GM21576 (cell line): Measurements from ENCODE around the gene SELENON.

Source experiments
- ATAC-seq: cut with Tn5 transposase; IDR thresholded peaks from one replicate; pipeline ENCODE4 v1.9.1; 2021; ENCODE audit warnings: mild to moderate bottlenecking, moderate library complexity; ENCODE audit not compliant: unreplicated experiment

SELENON gene

DNA sequence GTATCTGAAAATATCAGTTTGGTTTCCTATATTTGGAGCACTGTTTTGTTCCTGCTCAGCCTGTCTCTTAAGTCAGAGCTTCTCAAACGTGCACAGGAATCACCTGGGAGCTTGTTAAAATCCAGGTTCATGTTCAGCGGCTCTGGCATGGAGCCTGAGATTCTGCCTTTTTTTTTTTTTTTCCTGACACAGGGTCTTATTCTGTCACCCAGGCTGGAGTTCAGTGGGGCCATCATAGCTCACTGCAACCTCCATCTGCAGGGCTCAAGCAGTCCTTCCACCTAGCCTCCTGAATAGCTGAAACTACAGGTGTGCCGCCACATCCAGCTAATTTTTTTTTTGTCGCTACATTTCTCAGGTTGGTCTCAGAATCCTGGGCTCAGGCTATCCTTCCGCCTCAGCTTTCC is 12.2 kb upstream of the SELENON start:
- no peak for ATAC-seq

DNA sequence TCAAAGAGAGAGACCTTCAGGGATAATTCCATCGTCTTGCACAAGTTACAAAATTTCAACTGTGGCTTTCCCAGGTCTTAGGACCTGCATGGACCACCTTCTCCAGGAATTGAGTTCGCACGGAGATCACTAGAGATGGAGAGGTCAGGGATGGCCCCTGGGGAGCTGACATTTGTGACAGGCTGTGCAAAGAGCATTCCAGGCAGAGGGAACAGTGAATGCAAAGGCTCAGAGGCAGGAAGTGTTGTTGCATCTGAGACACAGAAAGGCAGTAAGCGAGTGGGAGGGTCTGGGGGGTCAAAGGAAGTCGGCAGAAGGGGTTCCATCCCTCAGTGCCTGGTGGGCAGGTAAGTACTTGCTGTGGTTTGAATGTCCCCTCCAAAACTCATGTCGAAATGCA is 9.5 kb upstream of the SELENON start:
- no peak for ATAC-seq

DNA sequence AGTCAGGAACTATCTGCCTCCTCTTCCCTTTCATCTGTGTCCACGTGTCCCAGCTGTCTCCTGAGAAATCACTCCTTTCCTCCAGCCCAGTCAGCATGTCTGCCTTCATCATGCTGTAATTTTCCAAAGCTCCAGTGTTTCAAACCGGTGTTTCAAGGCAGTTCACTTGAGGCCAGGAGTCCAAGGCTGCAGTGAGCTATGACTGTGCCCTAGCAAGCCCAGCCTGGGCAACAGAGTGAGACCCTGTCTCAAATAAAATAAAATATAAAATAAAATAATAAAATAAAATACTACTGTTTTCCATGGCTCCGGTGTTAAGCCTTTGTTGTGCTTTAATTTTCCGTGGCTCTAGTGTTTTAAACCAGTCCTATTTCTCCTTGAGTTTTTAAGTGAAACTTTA is 7.9 kb upstream of the SELENON start:
- no peak for ATAC-seq

DNA sequence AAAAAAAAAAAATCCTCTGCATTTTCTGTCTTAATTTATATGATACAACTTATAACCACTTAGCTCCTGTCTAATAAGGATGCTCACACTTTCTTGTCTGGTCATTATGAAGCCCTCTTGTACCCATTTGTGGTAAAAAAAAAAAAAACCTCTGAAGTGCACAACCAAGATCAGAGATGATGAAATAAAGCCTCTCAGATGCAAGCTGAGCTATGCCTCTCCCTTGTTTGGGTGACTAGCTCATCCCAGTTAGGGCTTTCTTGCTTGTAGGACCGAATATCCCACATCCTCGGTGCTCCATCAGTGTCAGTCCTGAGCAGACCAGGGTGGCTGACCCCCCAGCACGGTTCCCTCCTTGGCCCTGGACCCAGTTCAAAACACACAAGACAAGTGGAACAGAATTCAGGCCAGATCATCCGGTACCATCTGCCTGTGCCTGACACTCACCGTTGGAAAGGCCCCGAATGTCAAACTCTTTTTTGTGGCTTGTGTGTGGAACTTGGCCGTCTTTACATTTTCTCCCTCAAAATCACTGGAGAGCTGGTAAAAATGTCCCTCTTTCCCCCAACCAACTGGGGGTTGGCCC is 6.3 kb upstream of the SELENON start:
- ATAC-seq, result no peak

DNA sequence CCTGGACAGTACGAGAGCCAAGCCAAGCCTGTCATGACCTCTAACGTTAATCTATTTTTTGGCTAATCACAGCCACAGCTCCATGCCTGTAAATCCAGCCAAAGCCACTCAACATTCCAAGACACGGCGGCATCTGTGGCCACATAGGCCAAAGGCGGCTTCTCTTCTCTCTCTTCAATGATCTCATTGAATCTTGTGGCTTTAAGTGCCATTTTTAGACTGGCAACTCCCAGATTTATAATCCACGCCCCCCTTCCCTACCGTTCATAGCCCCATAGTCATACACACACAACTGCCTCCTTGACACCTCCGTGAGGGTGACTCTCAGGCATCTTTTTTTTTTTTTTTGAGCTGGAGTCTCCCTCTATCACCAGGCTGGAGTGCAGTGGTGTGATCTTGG is 5.7 kb upstream of the SELENON start:
- ATAC-seq, result no peak

DNA sequence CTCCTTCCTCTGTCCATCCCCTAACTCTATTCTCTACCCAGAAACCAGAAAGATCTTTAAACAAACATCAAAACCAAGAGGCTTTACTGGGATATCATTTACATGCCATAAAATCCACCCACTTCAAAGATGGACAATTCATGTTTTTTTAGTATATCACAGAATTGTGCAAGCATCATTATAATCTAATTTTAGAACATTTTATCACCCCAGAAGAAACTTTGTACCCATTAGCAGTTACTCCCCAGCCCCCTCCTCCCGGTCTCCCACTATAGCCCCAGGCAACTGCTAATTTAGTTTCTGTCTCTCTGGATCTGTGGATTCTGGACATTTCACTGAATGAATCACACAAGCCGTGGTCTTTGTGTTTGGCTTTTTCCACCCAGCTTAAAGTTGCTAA is 4.8 kb upstream of the SELENON start:
- ATAC-seq, result no peak

DNA sequence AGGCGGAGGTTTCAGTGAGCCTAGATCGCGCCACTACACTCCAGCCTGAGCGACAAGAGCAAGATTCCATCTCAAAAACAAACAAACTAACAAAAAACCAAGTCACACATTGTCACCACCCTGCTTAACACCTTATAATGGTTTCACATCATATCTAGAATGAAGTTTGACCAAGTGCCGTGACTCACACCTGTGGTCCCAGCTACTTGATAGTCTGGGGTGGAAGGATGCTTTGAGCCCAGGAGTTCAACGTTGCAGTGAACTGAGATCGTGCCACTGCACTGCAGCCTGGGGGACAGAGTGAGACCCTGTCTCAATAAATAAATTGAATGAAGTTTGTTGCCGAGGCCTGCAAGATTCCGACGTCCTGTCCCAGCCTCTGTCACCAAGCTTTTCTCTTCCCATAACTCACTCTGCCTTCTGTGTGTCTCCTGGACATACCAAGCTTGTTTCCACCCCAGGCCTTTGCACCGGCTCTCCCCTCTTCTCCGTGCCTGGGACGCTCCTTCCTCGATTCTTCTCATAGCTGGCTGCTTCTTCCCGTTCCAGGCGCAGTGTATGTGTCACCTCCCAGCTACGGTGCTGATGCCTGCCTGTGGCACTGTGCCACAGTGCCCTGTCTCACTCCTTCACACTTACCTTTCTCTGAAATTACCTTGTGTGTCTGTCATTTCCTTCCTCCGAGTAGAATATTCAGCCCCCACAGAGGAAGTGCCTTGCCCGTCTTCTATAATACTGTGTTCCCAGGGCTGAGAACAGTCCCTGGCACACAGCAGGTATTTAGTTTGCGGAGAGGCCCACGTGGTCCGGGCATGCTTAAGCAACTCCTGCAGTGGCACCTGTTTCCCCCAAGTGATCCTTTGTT is 3.8 kb upstream of the SELENON start:
- ATAC-seq, result no peak

DNA sequence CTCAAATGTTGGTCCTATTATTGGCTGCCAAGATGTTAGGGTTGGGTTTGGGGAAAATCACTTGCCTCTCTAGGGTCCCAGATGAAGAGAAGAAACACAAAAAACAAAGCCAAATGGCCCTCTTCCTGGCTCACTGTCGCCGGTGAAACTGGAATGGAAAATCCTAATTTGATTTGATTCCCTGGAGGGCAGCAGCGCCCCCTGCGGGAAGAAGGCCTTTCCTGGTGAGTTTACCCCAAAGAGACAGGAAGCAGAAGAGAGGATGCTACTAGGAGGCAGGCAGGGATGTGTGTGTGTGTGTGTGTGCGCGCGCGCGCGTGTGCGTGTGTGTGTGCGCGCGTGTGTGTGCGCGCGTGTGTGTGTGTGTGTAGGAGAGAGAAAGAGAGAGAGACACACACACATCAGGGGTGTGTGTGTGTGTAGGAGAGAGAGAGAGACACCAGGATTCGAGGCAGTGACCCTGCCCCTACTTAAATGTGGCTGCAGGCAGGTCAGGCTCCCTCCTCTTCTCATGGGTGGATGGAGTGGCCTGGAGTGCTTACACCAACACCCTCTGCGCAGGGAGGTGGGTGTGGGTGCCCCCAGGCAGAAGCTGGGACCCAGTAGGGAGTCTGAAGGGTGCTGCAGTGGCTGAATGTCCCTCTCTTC is 3.1 kb upstream of the SELENON start:
- no peak for ATAC-seq

DNA sequence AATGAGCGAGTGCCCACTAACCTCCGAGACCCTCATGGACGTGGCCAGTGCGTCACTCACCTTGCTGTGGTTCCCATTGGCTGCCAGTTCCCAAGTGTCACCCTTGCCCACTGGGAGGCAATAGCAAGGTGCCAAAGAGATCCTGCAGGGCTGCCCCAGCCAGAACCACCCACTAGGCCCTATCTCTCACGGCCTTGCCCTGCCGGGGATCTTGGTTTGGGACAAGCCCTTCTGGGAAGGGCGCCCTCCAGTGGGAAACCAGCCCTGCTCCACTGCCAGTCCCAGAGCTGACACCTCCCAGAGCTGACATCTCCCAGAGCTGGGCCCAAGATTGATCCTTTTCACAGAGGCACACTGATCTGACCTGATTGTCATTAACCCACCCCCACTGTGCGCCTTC is 2.1 kb upstream of the SELENON start:
- ATAC-seq, result no peak

DNA sequence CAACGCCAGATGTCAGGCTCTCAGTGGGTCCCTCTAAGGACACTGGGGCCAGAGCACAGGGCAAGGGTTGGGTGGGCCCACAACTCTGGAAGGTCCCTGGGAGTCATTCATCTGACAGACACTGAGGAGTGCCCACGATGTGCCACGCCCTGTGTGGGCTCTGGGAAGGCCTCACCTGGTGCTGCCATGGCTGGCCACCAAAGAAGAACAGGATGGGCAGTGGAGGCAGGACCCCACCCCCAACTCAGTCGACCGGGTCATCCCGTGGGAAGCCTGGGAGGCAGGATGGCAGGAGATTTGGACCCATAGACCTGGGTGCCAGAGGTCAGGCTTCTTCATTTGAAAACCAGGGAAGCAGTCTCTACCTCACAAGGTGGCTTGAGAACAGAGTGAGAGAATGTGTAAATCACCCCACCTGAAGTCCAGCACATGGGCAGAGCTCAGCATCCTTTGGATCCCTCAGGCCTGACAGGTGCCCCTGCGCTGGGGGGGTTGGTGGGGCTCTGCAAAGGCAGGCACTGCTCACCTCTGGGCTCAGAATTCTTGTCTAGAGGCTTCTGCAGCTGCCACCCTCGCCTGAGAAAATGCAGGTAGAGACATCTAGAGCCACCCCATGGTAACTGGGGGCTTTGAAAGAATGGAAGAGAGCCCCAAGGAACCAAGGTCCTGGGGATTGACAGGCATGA is 1.2 kb upstream of the SELENON start:
- no peak for ATAC-seq

DNA sequence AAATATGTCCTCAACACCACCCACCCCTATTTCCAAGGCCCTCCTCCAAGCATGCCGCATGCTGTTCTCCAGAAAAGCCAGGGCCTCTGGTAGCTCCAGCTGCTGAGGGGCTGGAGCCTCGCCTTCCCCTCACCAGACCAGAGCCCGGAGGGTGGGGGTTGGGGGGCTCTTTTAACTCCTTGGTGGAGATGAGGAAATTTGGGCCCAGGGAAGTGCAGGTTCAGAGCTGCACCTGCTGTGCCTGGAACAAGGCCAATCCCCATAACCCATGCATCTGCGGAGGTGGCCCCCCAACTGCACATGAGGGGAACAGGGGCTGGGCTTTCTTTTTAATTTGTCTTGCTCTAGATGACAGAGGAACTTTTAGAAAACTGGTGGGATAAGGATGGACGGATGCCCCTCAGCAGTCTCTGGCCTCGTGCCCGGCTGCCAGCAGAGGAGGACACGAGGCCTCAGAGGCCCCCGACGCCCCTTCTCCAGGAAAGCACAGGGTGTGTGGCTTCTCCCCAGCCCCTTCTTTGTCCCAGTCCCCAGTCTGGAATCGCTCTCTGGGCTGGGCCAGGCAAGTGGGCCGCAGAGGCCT is 550 bp upstream of the SELENON start:
- ATAC-seq, result no peak

DNA sequence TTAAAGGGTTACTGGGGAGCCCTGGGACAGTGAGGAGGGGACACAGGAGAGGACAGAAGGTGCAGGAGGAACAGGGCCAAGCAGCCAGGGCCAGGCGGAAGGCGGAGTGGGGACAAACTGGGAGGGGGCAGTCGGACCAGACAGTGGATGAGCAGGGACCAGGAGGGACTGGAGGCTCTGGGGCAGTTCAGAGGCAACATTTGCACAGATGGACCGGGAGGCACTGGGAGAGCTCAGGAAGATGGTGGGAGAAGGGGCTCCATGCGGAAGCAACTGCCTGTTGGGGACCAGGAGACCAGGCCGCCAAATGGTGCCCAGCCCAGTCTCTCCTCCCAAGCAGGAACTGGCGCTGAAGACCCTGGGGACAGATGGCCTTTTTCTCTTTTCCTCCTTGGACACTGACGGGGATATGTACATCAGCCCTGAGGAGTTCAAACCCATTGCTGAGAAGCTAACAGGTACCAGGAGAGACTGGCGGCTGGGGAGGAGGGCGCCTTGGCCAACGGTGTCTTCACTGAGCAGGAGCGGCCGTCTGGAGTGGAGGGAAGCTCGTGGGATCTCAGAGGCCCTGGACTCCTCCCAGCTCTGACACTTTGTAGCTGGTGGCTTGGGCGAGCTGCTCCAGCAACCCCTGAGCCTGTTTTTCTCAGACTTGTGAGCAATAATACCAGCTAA is 847 bp downstream of the SELENON start:
- ATAC-seq, result no peak

DNA sequence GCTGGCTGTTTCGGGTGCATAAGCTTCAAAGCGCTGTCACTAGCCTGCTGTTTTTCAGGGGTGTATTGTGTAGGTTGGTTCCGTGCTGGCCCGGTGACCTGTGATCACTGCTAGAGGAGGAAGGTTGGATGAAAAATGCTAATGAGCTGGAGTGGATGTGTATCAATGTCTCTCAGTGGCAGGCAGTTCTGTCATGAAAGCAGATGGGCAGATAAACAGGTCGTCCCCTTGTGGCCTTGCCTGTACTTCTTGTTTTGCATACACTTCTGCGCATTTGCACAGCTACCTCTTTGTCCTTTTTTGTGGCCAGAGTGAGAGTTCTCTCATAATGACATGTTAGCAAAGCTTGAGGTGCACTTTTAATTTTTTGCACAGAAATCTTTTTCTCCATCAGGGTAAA is 2.9 kb downstream of the SELENON start:
- ATAC-seq, result peak; percentile 47

DNA sequence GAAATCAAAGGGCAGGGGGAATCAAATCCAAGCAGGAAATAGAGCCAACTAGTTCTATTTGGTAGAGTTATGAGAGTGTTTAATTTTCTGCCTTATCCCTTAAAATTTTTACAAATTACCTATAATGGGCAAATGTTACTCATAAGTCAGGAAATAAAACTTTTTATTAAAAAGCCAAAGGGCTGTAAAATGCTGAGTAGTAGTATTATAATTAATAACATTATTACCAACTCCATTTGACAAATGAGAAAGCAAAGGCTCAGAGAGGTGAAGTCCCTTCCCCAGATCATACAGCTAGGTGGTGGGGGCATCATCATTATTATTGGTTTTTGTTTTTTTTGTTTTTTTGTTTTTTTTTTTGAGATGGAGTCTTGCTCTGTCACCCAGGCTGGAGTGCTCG is 3.4 kb downstream of the SELENON start:
- no peak for ATAC-seq

DNA sequence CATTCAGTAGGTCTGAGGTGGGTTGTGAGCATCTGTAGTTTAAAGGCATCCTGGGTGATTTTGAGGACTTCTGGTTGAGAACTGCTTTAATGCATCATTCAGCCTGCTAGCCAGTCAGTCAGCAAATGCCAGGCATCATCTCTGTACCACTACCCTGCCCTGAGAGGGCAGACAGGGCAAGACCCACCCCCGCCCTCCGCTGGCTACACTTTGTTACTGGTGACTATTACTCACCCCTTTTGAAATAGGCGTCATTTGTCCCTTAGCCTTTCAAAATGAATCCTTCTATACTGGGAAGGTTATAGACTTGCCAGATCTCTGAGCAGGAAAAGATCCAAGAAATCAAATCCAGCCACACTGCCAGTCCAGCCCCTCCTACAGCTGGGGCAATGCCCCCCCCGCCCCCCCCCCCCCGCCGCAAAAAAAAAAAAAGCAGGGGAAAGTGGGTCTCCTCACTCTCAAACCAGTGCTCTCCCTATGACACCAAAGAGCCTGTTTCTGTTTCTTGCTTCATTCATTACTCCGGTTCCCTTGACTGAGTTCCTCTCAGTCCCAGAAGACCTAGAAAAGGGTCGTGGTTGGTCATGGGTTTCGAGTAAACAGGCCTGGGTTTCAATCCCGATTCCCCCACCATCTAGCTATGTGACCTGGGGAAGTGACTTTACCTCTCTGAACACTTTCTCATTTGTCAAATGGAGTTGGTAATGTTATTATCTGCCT is 4.4 kb downstream of the SELENON start:
- ATAC-seq, result no peak

DNA sequence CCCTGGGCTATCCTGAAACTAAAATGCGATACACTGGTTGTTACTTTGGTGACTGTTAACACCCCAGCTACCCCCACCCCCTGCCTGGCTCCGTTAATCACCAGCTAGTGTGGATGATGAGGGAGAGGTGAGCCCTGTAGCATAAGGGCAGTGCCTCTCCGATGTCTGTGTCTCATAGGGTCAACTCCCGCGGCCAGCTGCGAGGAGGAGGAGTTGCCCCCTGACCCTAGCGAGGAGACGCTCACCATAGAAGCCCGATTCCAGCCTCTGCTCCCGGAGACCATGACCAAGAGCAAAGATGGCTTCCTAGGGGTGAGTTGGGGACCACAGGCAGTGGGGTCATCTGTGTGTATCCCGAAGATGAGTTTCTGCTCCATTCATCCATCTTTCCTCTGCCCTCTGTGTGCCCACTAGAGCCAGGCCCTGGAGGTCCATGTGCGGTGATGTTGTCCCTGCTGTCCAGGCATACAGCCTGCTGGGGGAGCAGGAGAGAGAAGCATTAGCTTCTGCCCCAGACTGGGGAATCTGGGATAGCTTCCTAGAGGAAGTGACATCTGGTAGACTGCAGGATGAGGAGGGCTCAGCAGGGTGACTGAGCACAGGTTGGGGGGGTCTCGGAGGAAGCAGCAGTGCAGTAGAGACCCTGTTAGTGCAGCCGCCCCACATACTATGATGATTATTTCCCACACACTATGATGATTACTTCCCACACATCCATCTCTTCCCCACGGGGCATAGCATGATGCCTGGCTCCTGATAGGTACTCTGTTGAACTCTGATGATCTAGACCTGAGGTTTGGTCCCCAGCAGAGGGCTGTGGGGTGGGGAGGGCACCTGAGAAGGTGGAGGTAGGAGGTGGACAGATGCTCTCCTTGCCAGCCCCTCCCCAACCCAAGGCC is 5.2 kb downstream of the SELENON start:
- ATAC-seq, result no peak

DNA sequence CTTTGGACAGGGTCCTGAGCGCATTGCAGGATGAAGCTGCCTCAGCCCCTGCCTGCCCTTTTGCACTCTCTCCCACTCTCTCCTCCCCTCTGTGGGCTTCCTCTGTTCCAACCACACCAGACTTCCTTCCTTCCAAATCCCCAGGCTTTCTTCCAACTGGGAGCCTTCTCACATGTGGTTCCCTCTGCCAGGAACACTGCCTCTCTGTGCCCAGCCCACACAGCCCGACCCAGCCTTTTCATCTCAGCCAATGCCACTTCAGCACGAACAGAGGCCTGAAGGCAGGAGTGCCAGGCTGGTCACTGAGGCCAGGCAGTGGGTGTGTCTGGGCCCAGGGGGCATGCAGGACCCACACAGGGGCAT is 5.9 kb downstream of the SELENON start:
- ATAC-seq, result no peak

DNA sequence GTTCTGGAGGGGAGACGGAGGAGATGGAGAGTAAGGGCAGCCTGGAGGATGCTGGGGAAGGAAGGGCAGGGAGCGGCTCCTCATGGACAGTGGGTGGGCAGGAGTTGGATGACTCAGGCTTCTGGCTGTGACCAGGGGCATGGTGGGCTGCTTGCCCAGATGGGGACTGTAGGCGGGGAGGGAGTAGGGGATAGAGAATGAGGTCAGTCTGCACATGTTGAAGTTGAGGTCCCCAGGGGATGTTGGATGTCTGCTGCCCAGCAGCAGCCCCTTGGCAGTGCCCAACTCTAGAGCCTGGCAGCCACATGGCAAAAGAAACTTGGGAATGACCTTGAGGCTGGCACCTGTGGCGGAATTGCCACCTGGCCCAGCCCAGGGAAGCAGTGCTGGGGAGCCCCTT is 6.4 kb downstream of the SELENON start:
- no peak for ATAC-seq
